ENCODE measurements around the gene HS3ST6.
"Not testable (repeated sequence)": the region's sequence is repeated elsewhere in the genome, so short reads cannot be mapped to it uniquely, and the experiment has no call there.

HS3ST6 gene

DNA sequence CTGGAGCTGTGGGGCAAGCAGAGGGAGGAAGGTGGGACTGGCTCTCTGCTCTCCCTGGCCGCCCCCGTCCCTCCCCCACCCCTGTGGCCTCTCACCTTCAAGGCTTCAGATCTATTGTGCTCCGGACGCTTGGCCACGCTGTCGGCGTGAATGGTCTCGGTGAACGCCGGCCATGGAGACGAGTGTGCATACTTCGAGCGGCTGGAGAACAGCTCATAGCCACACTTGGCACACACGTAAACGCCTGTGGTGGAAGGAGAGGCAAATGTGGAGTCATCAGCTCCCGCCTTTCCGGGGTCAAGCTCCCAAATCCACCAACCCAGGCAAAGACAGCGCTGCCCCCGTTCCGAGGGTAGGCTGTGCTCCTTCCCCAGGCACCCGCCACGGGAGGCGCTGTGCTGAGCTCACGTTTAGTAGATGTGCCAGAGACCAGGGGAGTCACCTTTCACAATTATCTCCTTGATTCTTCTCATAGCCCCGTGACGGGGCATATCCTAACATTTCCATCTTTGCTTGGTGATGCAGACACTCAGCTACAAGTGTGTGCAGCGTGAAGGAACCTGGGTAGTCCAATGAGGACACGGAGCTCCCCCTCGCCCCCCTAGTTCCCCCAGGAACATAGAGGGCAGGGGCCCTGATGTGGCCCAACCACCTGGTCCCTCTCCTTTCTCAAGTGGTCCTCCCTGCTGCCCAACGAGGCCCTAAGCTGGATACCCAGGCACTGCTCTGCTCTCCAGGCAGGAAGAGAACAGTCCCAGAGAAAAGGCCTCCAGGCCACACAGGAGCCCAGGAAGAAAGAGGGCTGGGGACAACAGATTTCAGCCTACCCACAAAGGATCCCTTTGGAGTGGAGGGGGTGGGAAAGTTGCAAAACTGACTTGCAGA is 23.2 kb upstream of the HS3ST6 start:
- peak overlapping the region; percentile 87 for H3K9ac ChIP-seq (ENCODE audit: low read depth, low read length, poor library complexity, severe bottlenecking)
- no peaks in the 10 kb centered on the region for H3K36me3 ChIP-seq (ENCODE audit: insufficient read depth, low read length)
- H3K9me2 ChIP-seq (replicated peaks; ENCODE audit: low read depth, low read length): no peaks in the 10 kb centered on the region
- peaks cover 5% of the 10 kb centered on the region for H3K4me1 ChIP-seq (ENCODE audit: insufficient read depth, low read length, poor library complexity, severe bottlenecking)
- no peak for TF ChIP-seq EZH2phosphoT487 (IDR thresholded peaks at IDR 0.05; ENCODE audit: borderline replicate concordance)
- no peak for TF ChIP-seq CTCF (conservative IDR thresholded peaks at IDR 0.05; ENCODE audit: low read length)
- no peaks in the 10 kb centered on the region for H3K9me3 ChIP-seq (ENCODE audit: insufficient read depth, low read depth, low read length)
- H4K20me1 ChIP-seq (ENCODE audit: insufficient read depth, low read length, poor library complexity, severe bottlenecking): no peaks in the 10 kb centered on the region
- H2AFZ ChIP-seq (ENCODE audit: low read length): no peak overlapping the region
- peak overlapping the region; percentile 79 for H3K4me2 ChIP-seq (ENCODE audit: low read depth, low read length, poor library complexity, severe bottlenecking)
- no peaks in the 10 kb centered on the region for H3K27me3 ChIP-seq (ENCODE audit: insufficient read depth, low read length, poor library complexity, severe bottlenecking)
- H3K79me2 ChIP-seq (ENCODE audit: insufficient read depth, low read length): peaks cover 11% of the 10 kb centered on the region; the same call in 1 of the 2 replicates
- H3K4me3 ChIP-seq (ENCODE audit: low read length, poor library complexity, severe bottlenecking): peak overlapping the region; percentile 85
- H3F3A ChIP-seq (ENCODE audit: low read depth): no peaks in the 10 kb centered on the region

- H3K79me2 ChIP-seq (ENCODE audit: insufficient read depth, low read length): peaks cover 11% of the 10 kb centered on the region; the same call in 1 of the 2 replicates
- no peak for TF ChIP-seq CTCF (conservative IDR thresholded peaks at IDR 0.05; ENCODE audit: low read length)
- no peak for TF ChIP-seq EZH2phosphoT487 (IDR thresholded peaks at IDR 0.05; ENCODE audit: borderline replicate concordance)
- H2AFZ ChIP-seq (ENCODE audit: low read length): no peak overlapping the region
- no peaks in the 10 kb centered on the region for H3K9me2 ChIP-seq (replicated peaks; ENCODE audit: low read depth, low read length)
- no peaks in the 10 kb centered on the region for H4K20me1 ChIP-seq (ENCODE audit: insufficient read depth, low read length, poor library complexity, severe bottlenecking)
- peaks cover 5% of the 10 kb centered on the region for H3K4me1 ChIP-seq (ENCODE audit: insufficient read depth, low read length, poor library complexity, severe bottlenecking)
- no peaks in the 10 kb centered on the region for H3K36me3 ChIP-seq (ENCODE audit: insufficient read depth, low read length)
- H3K27me3 ChIP-seq (ENCODE audit: insufficient read depth, low read length, poor library complexity, severe bottlenecking): no peaks in the 10 kb centered on the region
- H3K9ac ChIP-seq (ENCODE audit: low read depth, low read length, poor library complexity, severe bottlenecking): no peak overlapping the region
- H3F3A ChIP-seq (ENCODE audit: low read depth): no peaks in the 10 kb centered on the region
- H3K4me3 ChIP-seq (ENCODE audit: low read length, poor library complexity, severe bottlenecking): no peak overlapping the region
- no peak overlapping the region for H3K4me2 ChIP-seq (ENCODE audit: low read depth, low read length, poor library complexity, severe bottlenecking)
- no peaks in the 10 kb centered on the region for H3K9me3 ChIP-seq (ENCODE audit: insufficient read depth, low read depth, low read length)
Observed at GRCh38 chr16:1940273-1941161, 22.3 kb upstream of the HS3ST6 start.

DNA sequence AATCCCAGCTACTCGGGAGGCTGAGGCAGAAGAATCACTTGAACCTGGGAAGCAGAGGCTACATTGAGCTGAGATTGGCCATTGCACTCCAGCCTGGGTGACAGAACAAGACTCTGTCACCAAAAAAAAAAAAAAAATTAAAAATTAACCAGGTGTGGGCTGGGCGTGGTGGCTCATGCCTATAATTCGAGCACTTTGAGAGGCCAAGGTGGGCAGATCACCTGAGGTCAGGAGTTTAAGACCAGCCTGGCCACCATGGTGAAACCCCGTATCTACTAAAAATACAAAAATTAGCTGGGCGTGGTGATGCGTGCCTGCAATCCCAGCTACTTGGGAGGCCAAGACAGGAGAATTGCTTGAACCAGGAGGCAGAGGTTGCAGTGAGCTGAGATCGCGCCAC is 21.6 kb upstream of the HS3ST6 start:
- H3K4me1 ChIP-seq (ENCODE audit: insufficient read depth, low read length, poor library complexity, severe bottlenecking); H3K9me3 ChIP-seq (ENCODE audit: insufficient read depth, low read depth, low read length); H3F3A ChIP-seq (ENCODE audit: low read depth); H3K9ac ChIP-seq (ENCODE audit: low read depth, low read length, poor library complexity, severe bottlenecking); H3K4me3 ChIP-seq (ENCODE audit: low read length, poor library complexity, severe bottlenecking); H3K36me3 ChIP-seq (ENCODE audit: insufficient read depth, low read length); H3K9me2 ChIP-seq (replicated peaks; ENCODE audit: low read depth, low read length); H2AFZ ChIP-seq (ENCODE audit: low read length); H4K20me1 ChIP-seq (ENCODE audit: insufficient read depth, low read length, poor library complexity, severe bottlenecking); H3K27me3 ChIP-seq (ENCODE audit: insufficient read depth, low read length, poor library complexity, severe bottlenecking); H3K4me2 ChIP-seq (ENCODE audit: low read depth, low read length, poor library complexity, severe bottlenecking): not testable (repeated sequence)
- peaks cover 11% of the 10 kb centered on the region; the same call in 1 of the 2 replicates for H3K79me2 ChIP-seq (ENCODE audit: insufficient read depth, low read length)

All from Loucy (cell line).